Measurements from ENCODE around the gene XKR3. TPM values are rescaled to one million over a fixed set of nuclear protein-coding genes. Genes with fewer than 3 reads are reported as not detected.
A peak's percentile ranks its signal among the peaks of the same experiment; 100 is the strongest.
"Not testable (repeated sequence)": the region's sequence is repeated elsewhere in the genome, so short reads cannot be mapped to it uniquely, and the experiment has no call there.

XKR3 gene
- polyA plus RNA-seq, result not detected

DNA sequence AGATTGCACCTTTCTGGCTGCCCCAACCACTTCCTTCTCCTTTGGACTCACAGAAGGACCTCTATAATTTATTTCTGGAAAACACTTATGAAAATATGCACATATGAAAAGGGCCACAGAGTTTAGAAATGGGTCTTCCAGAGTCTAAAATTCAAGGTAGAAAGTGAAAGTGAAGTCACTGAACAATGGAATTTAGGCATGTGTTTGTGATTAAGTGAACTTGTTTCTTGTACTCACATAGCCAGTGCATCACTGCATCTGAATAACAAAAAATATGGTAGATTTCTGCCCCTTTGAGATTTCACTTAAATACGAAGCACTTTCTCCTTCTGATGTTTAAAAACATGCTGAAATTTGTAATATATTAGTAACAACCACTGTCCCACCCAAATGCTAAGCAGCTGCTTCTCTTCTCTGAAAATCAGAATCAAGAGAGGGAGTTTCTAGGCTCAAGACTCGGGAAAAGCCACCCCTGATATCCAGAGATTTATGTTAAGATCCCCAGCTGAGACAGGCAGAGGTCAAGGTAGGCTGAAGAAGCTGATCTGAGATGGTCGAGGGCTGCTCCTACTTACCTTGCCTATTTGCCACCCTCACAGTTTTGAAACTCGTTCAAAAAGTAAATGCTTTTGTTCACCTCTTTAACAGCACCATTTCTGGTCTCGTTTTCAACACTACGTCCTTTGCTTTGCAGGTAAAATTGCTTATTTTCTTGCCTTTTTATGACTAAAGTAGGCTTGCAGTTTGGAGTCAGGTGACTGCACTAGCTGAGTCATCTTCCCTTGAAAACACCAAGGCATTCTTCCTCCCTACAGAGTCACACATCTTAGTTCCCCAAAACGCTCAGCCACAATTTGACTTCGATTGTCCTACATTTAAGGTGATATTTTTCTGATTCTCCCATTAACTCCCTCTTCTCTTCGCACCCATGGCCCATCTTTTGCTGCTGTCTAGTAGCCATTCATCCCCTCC is at the start of gene XKR3:
Gene XKR3, minus strand, starts transcription at position 696 of the 972 bp plus-strand sequence. CDS start 17,338 bp downstream, outside the sequence.
- no peaks in the 10 kb centered on the region for H3K36me3 Mint-ChIP-seq
- peak within 1 kb of the TSS in 4 of 5 donors; percentile 34 to 67 (median 58) for H3K4me3 Mint-ChIP-seq
- DNase-seq, result no peak
- peaks cover 10 to 21% of the 10 kb centered on the region in 2 donors for H3K4me1 Mint-ChIP-seq
- no peaks in the 10 kb centered on the region for H3K9me3 Mint-ChIP-seq
- peak within 1 kb of the TSS in 1 of 6 donors; percentile 33 for H3K27ac Mint-ChIP-seq
- peaks cover 0 to 1% (median 0%) of the 10 kb centered on the region in 3 donors for H3K27me3 Mint-ChIP-seq (ENCODE audit: low read depth in 3 of 3)

DNA sequence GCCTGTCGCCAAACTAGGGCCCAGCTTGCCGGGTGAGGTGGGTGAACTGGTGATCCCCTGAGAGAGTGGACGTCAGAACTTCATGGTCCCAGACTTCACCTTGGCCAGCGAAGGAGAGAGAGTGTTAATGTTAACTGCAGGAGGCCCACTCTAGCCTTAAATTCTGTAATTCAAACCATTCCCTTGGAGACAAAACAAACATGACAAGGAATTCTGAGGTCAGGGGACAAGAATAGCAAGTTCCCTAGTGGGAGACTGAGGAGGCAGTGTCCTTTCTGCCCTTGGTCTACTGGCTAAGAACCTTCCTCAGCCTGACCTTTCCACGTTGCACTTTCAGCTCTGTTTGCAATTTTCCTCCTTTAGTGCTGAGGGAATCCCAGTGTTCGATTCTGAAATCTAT is 44.4 kb upstream of the XKR3 start:
- H3K4me3 Mint-ChIP-seq; DNase-seq; H3K4me1 Mint-ChIP-seq; H3K27me3 Mint-ChIP-seq (ENCODE audit: low read depth in 3 of 3); H3K36me3 Mint-ChIP-seq; H3K27ac Mint-ChIP-seq; H3K9me3 Mint-ChIP-seq: not testable (repeated sequence)

DNA sequence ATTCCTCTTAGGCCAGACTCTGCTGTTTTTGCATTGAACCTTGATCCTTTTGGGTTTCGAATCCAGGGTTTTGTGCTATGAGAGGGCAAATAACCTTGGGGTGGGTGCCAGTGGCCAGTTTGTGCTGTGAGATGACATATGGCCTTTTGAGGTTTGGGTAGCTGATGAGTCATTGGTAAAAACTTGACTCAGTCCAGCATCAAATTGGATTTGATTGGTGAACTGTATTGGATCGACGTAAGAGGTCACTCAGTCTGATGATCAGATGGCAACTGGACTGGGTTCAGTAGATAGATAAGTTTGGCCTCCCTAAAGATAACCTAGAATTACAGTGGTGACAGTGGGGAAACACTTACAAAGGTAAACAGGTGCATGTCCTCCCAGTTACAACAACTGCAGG is 41.0 kb upstream of the XKR3 start:
- no peak for DNase-seq
- no peak overlapping the region for H3K4me3 Mint-ChIP-seq
- H3K9me3 Mint-ChIP-seq, result peaks cover 0 to 12% (median 0%) of the 10 kb centered on the region in 6 donors
- H3K36me3 Mint-ChIP-seq, result no peaks in the 10 kb centered on the region
- no peak overlapping the region for H3K27ac Mint-ChIP-seq
- no peaks in the 10 kb centered on the region for H3K4me1 Mint-ChIP-seq
- H3K27me3 Mint-ChIP-seq (ENCODE audit: low read depth in 3 of 3), result peaks cover 0 to 4% (median 4%) of the 10 kb centered on the region in 3 donors

DNA sequence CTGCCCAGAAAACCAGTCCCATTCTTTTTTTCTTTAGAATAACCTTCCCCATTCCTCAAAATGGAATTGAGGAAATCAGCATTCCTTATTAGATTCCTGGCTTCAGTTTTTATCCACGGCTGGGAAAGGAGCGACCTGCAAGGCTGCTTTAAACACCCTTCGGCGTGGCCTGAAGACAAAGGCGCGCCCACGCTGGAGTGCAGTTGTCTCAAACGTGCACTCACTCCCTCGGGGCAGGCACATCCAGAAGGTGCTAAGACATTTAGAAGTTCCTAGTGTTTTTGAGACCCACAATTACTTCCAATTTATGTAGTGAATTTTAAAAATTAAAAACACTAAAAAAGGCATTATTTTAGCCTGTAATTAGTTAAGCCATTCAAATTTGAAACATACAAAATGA is 31.6 kb upstream of the XKR3 start:
- not testable (repeated sequence) for H3K4me1 Mint-ChIP-seq; H3K4me3 Mint-ChIP-seq; DNase-seq; H3K36me3 Mint-ChIP-seq; H3K27ac Mint-ChIP-seq; H3K27me3 Mint-ChIP-seq (ENCODE audit: low read depth in 3 of 3); H3K9me3 Mint-ChIP-seq

DNA sequence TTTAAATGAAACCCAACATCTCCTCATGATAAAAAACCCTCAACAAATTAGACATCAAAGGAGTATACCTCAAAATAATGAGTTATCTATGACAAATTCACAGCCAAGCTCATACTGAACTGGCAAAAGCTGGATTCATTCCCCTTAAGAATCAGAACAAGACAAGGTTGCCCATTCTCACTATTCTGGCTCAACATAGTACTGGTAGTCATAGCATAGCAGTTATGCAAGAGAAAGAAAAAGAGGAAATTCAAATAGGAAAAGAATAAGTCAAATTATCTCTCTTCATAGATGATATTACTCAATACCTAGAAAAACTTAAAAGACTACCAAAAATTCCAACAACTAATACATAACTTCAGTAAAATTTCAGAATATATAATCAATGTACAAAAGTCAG is 29.4 kb upstream of the XKR3 start:
- Mint-ChIP-seq H3K4me1 (no peaks in the 10 kb centered on the region), H3K27me3 (ENCODE audit: low read depth in 3 of 3) (peaks cover 0 to 5% (median 4%) of the 10 kb centered on the region in 3 donors), H3K9me3 (no peaks in the 10 kb centered on the region), H3K36me3 (no peaks in the 10 kb centered on the region), H3K4me3 (no peak overlapping the region), H3K27ac (no peak overlapping the region)
- no peak for DNase-seq

DNA sequence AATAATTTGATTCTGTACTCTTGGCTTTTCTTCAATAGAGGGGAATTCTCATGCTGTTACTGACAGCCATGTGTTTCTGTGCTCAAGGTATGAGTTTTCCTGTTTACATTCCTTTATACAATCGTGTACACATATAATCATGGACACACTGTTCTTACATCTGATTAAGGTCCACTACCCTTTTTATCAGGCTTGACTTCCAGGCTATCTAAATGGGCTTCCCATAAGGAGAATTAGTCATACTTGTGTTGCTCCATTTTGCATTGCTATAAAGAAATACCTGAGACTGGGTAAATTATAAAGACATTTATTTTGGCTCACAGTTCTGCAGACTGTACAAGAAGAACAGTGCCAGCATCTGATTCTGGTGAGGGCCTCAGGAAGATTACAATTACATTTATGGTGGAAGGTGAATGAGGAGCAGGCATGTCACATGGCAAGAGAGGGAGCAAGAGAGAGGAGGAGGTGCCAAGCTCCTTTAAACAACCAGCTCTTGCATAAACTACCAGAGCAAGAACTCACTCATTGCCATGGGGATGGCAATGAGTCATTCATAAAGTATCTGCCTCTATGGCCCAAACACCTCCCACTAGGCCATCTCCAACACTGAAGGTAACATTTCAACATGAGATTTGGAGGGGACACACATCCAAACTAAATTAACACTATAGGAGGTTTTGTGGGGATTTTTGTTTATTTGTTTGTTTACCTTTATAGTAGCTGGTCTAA is 26.2 kb upstream of the XKR3 start:
- not testable (repeated sequence) for H3K4me1 Mint-ChIP-seq; H3K27me3 Mint-ChIP-seq (ENCODE audit: low read depth in 3 of 3); DNase-seq; H3K27ac Mint-ChIP-seq; H3K4me3 Mint-ChIP-seq; H3K36me3 Mint-ChIP-seq; H3K9me3 Mint-ChIP-seq

DNA sequence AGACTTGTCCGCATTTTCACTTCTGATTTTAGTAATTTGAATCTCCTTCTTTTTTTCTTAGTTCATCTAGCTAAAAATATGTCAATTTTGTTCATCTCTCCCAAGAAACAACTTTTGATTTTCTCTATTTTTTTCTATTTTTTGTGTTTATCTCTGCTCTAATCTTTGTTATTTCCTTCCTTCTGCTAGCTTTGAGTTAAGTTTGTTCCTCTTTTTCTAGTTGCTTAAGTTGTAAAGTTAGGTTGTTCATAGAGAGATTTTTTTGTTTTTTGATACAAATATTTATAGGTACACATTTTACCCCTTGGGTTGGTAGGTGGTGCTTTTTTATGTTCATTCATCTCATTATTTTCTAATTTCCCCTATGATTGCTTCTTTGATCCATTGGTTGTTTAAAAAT is 22.1 kb upstream of the XKR3 start:
- H3K27ac Mint-ChIP-seq, result no peak overlapping the region
- no peaks in the 10 kb centered on the region for H3K36me3 Mint-ChIP-seq
- H3K4me3 Mint-ChIP-seq, result no peak overlapping the region
- H3K27me3 Mint-ChIP-seq (ENCODE audit: low read depth in 3 of 3), result peaks cover 2 to 5% (median 3%) of the 10 kb centered on the region in 3 donors
- peaks cover 0 to 3% (median under 1%) of the 10 kb centered on the region in 6 donors for H3K9me3 Mint-ChIP-seq
- no peaks in the 10 kb centered on the region for H3K4me1 Mint-ChIP-seq
- no peak for DNase-seq

DNA sequence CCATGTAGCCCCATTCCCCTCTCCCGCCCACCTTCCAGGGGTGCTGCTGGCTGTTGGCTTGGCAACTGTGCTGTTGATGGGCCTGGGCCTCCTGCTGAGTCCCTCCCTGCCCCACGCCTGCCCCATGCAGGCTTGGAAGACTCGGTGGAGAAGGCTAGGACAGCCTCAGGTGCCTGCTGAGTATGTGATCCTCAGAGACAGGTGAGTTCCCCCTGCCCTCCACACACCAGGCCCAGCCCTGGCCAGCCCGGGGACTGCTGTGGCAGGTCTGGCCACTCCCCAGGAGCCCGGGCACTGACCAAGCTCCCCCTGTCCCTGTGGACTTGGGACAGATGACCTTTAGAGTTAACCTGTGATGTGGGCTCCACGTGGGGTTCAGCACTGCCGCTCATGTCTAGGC is 20.7 kb upstream of the XKR3 start:
- H3K27ac Mint-ChIP-seq, result no peak overlapping the region
- DNase-seq, result no peak
- no peaks in the 10 kb centered on the region for H3K36me3 Mint-ChIP-seq
- H3K27me3 Mint-ChIP-seq (ENCODE audit: low read depth in 3 of 3), result peaks cover 0 to 5% (median 3%) of the 10 kb centered on the region in 3 donors
- no peak overlapping the region for H3K4me3 Mint-ChIP-seq
- H3K9me3 Mint-ChIP-seq, result peaks cover 0 to 3% (median under 1%) of the 10 kb centered on the region in 6 donors
- H3K4me1 Mint-ChIP-seq, result no peaks in the 10 kb centered on the region

DNA sequence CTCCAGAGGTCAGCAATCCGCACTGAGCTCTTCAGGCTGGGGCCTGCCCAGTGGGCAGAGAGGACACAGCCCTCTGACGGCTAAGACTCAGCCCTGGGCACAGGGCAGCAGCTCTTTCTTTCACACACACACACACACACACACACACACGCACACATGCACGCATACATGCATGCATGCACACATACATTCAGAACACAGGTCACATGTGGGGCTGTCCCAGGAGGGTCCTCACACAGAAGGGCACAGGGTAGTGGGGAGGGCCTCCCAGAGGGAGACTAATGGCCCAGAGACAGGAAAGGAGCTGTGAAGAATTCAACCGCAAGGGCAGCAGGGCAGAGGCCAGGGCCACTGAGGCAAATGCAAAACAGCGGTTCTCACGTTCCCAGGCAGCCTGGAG is 20.3 kb upstream of the XKR3 start:
- peaks cover 0 to 5% (median 3%) of the 10 kb centered on the region in 3 donors for H3K27me3 Mint-ChIP-seq (ENCODE audit: low read depth in 3 of 3)
- H3K9me3 Mint-ChIP-seq, result peaks cover 0 to 3% (median under 1%) of the 10 kb centered on the region in 6 donors
- no peak overlapping the region for H3K4me3 Mint-ChIP-seq
- no peaks in the 10 kb centered on the region for H3K4me1 Mint-ChIP-seq
- DNase-seq, result no peak
- no peak overlapping the region for H3K27ac Mint-ChIP-seq
- H3K36me3 Mint-ChIP-seq, result no peaks in the 10 kb centered on the region

DNA sequence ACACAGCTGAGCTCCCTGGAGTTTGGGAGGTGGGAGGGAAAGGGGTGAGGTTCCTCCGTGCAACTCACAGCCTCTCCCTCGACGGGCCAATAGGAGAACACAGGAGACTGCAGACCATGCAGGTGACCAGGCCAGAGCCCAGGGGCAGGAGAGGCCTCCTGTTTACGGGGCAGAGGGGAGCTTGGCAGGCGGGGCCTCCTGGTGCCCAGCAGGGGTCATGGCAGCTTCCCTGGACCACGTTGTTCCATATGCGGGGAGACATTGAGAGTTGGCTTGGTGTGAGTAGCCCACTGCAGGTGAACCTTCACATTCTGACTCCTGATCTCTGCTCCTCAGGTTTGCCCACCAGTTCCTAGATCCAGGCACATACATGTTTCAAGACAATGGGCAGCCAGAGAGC is 19.3 kb upstream of the XKR3 start:
- no peak overlapping the region for H3K4me3 Mint-ChIP-seq

DNA sequence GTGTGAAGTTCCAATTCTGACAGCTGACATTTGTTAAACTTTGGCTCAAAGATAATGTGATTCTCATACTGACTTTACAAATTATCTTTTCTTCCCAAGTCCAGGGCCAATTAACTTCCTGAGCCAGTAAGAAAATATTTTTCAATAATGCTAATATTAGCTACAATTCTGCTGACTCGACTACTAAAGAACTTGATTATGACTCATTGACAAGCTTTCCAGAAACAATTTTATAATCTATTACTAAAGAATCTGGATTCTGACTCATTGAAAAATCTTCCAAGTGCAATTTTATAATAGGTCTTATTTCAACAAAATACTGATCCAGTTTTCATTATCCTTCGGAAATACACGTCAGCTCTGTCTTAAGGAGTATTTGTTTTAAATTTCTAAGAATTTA is 12.9 kb upstream of the XKR3 start:
- H3K4me3 Mint-ChIP-seq, result no peak overlapping the region
- H3K36me3 Mint-ChIP-seq, result no peaks in the 10 kb centered on the region
- no peak for DNase-seq
- H3K27me3 Mint-ChIP-seq (ENCODE audit: low read depth in 3 of 3), result no peaks in the 10 kb centered on the region
- H3K9me3 Mint-ChIP-seq, result peaks cover 0 to 1% (median 0%) of the 10 kb centered on the region in 6 donors
- H3K4me1 Mint-ChIP-seq, result no peaks in the 10 kb centered on the region
- H3K27ac Mint-ChIP-seq, result no peak overlapping the region

More for the DNA sequence above, 19.3 kb upstream of the XKR3 start:
- Mint-ChIP-seq H3K27ac (no peak overlapping the region), H3K27me3 (ENCODE audit: low read depth in 3 of 3) (peaks cover 0 to 3% (median 3%) of the 10 kb centered on the region in 3 donors), H3K9me3 (peaks cover 0 to 3% (median under 1%) of the 10 kb centered on the region in 6 donors), H3K4me1 (no peaks in the 10 kb centered on the region), H3K36me3 (no peaks in the 10 kb centered on the region)
- DNase-seq, result no peak

DNA sequence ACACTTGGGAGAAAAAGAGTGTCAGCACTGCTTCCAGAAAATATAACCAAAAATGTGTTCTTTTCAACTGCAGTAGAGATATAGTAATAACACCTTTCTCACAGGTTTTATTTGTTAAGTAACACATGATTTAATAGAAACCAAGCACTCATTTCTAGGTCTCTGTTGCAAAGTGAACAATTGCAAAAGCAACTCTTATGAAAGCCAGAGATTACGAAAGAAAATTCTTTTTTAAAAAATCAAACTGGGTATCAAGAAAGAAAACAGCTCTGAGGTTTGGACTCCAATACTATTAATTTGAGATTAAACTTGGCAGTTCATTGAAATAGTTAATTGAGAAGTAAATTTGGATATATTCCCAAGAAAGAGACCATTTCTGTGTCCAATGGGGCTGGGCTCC is 9.8 kb upstream of the XKR3 start:
- Mint-ChIP-seq H3K4me1 (no peaks in the 10 kb centered on the region), H3K36me3 (no peaks in the 10 kb centered on the region), H3K27ac (no peak overlapping the region), H3K4me3 (no peak overlapping the region), H3K27me3 (ENCODE audit: low read depth in 3 of 3) (no peaks in the 10 kb centered on the region), H3K9me3 (peaks cover 0 to 1% (median 0%) of the 10 kb centered on the region in 6 donors)
- no peak for DNase-seq

DNA sequence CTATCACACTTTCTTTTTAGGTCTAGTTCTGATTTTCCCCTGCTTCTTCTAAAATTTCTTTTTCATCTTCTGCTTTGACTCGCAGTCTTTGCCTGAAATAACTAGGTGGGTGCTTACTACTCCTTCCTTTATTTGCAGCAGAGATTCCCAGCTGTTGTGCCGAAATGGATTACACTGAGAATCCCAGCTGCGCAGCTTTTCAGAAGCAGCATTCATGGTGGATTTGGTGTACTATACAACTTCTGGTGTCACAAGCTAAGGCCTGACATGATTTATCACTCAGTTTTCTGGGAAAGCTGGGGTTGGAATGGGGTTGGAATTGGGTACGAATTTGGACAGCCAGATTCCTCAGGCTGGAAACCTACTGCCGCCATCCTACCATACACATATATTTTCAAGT is 6.0 kb upstream of the XKR3 start:
- Mint-ChIP-seq H3K4me1 (no peaks in the 10 kb centered on the region), H3K9me3 (no peaks in the 10 kb centered on the region), H3K27me3 (ENCODE audit: low read depth in 3 of 3) (no peaks in the 10 kb centered on the region), H3K4me3 (no peak overlapping the region), H3K27ac (no peak overlapping the region), H3K36me3 (no peaks in the 10 kb centered on the region)
- no peak for DNase-seq

DNA sequence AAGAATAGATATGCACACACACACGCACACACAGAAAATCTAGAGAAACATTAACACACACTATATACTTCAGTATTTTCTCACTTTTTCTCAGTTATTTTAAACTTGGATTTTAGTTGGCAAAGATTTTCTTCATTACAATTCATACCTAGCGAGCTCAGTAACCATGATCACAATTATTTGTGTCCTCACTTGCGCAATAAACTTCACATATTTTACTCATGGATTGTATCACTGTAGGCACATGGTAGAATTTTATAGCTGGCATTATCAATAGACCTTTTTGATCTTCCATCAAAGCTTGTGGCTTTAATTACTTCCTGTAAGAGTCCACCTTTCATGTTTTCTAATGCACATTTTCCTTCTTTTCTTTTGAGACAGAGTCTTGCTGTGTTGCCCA is 4.8 kb upstream of the XKR3 start:
- Mint-ChIP-seq H3K36me3 (no peaks in the 10 kb centered on the region), H3K27ac (no peak overlapping the region), H3K9me3 (no peaks in the 10 kb centered on the region), H3K4me1 (peaks cover 6 to 9% of the 10 kb centered on the region in 2 donors), H3K4me3 (no peak overlapping the region), H3K27me3 (ENCODE audit: low read depth in 3 of 3) (peaks cover 0 to 1% (median 0%) of the 10 kb centered on the region in 3 donors)
- no peak for DNase-seq

All from immature natural killer cell (primary cell).